Inflammatory macrophage treated with lipopolysaccharide for 1 hour (primary cell): ENCODE data around the gene CUTC.

Experiments
- DNase-seq, 2 donors: peaks; one replicate each; pipeline ENCODE4 v3.0.0-alpha.2; 2020 to 2022

CUTC gene

DNA sequence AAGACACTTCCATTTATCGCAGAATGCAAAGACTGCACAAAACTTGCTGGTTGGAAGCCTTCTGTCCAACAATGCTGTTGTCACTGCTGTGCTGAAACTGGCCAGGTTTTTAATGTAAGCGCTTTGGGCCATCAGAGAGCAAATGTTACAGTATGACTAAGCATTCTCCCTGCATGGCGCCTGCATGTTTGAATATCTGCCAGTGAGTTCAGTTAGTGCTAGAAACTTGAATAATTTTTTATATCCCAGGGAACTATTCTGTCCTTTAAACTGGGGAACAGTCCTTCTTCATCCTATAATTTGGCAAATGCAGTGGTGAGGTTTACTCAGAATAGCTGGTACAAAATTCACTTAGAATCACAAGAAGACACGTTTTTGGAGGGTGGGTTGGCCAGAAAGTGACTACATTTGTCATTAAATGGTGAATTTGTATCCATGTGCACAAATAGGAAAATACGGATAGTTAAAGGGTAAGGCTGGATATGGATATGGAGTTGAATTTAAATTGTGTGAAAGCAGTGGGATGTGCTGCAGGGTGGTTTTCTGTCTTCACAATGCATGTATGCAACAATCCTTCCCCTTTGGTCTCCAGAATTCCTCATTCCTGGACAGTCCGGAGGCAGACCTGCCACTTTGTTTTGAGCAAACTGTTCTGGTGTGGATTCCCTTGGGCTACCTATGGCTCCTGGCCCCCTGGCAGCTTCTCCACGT lies 52.1 kb downstream of the CUTC start:
- DNase-seq: no peak

- no peak for DNase-seq
These were observed 52.9 kb downstream of the CUTC start for GRCh38 chr10:99784727-99785441.

DNA sequence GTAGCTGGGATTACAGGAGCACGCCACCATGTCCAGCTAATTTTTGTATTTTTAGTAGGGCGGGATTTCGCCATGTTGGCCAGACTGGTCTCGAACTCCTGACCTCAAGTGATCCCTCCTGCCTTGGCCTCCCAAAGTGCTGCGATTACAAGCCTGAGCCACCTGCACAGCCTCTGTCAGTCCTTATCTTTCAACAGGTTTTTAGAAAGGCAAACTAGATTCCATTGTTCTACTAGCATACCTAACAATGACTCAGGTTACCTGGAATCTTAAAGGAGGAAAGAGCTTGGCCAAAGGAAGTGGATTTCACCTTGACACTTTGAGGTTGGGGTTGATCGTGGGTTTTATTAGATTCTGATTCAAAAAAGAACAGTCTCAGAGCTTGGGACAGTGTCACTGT lies 53.6 kb downstream of the CUTC start:
- no peak for DNase-seq

DNA sequence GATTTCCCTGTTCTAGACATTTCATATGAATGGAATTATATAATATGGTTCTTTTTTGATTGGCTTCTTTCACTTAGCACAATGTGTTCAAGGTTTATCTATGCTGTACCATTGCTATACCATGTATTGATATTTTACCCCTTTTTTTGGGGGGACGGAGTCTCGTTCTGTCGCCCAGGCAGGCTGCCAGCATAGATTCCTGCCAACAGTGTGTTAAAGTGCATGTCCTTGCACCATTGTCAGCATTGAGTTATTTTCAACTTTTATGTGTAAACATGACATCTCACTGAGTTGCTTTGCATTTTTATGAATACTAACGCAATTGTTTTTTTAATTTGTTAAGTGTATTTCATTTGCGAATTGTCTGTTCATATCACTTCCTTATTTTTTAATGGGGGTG lies 55.3 kb downstream of the CUTC start:
- DNase-seq: no peak

DNA sequence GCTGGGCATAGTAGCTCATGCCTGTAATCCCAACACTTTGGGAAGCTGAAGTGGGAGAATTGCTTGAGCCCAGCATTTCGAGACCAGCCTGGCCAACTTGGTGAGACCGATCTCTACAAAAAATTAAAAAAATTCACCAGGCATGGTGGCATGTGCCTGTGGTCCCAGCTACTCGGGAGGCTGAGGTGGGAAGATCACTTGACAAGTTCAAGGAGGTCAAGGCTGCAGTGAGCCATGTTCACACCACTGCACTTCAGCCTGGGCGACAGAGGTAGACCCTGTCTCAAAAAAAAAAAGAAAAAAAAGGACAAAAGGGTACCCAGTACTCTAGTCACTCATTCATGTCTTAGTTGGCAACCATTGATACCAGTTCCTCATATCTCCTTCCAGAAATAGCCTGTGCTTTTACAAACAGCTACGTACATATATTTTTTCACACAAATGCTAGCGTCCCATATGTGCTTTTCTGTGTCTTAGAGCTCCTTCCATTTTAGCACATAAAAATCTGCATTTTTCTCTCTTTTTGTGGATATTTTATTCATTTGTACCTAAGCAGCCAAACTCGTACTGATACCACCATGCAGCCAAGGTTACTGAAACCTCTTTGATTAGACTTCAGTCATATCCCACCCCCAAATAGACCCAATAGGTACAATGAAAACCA lies 55.9 kb downstream of the CUTC start:
- DNase-seq: no peak

DNA sequence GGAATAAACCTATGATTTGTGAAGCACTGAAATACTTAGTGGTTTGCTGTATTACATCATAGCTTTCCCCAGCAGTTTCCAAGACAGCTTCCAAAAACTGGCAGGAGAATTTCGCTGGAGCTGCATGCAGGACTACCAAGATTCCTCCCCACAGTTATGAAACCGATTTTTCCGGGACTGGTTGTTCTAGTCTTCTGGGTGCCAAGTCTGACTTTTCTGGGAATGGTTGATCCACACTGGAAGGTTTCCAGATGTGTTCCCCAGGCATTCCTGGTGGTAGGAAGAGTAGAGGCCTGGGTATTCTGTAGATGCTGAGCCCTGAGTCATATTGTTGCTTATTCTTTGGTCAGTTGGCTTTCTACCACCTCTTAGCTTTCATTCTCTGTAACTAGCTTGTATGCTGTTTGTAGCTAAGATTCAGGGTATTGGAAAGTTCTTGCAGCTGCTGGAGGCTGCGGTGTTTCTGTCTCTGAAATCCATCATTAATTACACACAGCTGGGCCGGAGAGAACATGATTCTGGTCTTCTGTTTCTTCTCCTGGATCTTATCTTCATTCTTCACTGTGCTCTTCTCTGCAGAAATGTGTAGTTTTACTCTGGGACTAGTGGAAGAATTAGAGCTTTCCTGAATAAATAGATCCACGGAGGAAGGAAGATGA lies 56.7 kb downstream of the CUTC start:
- no peak for DNase-seq

DNA sequence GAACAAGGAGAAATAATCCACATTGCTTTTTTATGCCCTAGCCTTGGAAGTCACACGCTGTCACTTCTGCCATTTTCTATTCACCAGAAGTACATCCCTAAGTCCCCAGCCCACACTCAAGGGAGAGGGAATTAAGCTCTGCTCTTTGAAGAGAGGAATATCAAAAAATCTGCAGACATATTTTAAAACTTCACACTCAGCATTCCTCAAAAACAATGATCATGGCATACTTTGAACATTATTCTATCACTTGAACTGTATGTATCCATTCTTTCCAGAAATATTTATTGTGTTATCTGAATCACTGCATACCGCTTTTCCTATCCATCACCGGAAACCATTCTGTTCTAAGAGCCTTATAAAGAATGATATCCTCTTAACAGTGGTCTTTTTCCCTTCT lies 59.8 kb downstream of the CUTC start:
- DNase-seq: no peak

GRCh38 chr10:99793819-99794218 lies 61.8 kb downstream of the CUTC start:
- DNase-seq: no peak

- DNase-seq: no peak
These were observed 64.9 kb downstream of the CUTC start for GRCh38 chr10:99796928-99797327.

DNA sequence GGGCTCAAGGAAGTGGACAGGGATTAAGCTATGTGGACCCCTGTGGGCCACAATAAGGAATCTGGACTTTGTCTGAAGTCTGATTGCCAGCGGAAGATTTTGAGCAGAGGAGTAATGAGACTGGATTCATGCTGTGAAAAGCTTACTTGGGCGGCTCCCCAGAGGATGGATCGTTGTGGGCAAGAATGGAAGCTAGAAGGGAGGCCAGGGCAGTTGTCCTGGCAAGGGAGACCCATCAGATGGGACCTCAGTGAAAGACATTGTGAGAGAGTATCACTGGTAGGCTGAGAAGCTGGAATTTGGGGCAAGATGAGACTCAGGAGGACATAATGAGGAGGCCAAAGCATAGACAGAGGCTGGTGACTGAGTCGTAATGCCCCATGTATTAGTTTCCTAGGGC lies 66.0 kb downstream of the CUTC start:
- no peak for DNase-seq

DNA sequence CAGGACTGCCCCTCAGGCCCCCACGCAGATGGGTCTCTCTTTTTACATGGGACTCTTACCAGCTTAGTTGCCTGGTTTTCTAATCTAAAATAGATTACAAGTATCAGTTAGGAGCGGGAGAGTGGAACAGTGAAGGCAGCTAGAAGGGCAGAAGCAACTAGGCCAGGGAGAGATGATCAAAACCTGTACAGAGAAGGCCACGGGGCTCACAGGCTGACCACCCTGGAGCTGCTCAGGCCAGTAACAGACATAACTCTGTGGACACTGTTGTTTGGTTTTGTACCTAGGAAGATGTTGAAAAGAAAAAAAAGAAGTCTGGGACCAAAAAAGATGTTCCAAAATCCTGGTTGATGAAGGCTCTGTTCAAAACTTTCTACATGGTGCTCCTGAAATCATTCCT lies 66.9 kb downstream of the CUTC start:
- DNase-seq: no peak

DNA sequence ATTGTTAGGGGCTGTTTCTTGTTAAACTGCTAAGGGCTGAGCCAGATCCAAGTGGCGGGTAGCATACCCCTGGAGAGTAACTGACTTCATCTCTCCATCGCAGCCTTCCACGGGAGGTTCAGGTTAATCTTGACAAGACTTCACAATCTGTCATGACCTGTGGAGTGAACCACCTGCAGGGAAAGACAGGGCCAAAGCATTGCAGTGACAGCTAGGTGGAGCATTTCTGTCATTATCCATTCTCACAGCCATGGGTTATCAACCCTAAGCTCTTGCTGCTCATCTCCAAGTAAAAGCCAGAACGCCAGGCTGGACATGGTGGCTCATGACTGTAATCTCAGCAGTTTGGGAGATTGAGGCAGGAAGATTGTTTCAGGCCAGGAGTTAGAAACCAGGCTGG lies 67.6 kb downstream of the CUTC start:
- DNase-seq: no peak

DNA sequence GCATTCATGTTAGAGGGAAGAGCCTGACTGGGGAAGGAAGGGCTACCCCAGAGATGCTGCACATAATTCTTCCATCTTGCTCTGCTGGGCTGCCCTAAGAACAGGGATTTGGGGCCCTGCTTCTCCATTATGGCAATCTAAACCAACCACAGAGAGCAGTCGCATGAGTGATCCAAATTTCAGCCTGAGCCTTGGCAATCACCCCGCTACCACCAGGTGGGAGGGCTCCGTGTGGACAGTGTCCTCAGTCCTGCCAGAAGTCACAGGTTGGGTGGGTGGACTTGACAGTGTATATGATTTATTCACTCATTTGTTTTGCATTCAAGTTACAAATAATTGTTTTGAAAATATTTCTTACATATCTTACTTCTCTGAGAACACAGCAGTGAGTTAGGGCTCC lies 72.4 kb downstream of the CUTC start:
- DNase-seq: no peak

DNA sequence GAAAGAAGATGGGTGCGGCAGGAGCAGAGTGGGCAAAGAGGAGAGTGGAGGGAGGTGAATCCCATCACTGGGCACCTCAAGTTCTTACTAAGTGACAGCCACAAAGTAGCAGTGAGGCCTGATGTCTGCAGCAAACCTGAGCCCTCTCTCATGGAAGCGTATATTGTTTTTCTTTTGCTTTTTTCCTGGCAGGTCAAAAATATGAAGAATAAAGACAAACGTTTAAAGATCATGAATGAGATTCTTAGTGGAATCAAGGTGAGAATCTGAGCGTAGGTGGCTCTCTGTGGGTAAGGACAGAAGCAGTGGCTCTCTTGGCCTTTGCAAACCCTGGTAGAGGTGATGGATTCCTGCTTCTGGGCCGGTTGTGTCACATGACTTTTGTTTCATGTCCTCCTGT lies 73.2 kb downstream of the CUTC start:
- DNase-seq: no peak
